ENCODE data around the gene PKMYT1. TPM values are rescaled to one million over a fixed set of nuclear protein-coding genes. Genes with fewer than 3 reads are reported as not detected.

Gene PKMYT1
- polyA plus RNA-seq, 1 of the 3 experiments (the other 2 are of a cell fraction): 8.5 TPM

GRCh38 chr16:2963723-2964474 is 16.3 kb downstream of the PKMYT1 start, which contains the start of gene KREMEN2:
Gene KREMEN2, plus strand, starts transcription at chr16:2964275. Its CDS starts 246 bp downstream, at chr16:2964521.
- WGBS (ENCODE audit: low lambda C conversion rate): 3% methylated on average over 36 of the region's 60 CpGs
- Histone ChIP-seq H3K27ac (ENCODE audit: low read depth in 2 of 2, low read length in 1 of 2) (peak within 1 kb of the TSS in 1 of 2 experiments; percentile 34; a peak in 1 of 4 replicates), H3K79me2 (ENCODE audit: insufficient read depth) (no peaks in the 10 kb centered on the region), H3K4me3 (ENCODE audit: low read depth in 2 of 2, low read length in 1 of 2) (peak within 1 kb of the TSS; percentile 50 to 61), H3K36me3 (replicated peaks in 1 of 2; ENCODE audit: control insufficient read depth in 1 of 2, insufficient read depth in 2 of 2, low read length in 1 of 2) (no peaks in the 10 kb centered on the region), H3K9me3 (no peaks in the 10 kb centered on the region), H3F3A (replicated peaks; ENCODE audit: insufficient read depth) (peaks cover 5% of the 10 kb centered on the region), H3K27me3 (ENCODE audit: insufficient read depth) (peaks cover 25% of the 10 kb centered on the region), H3K4me1 (ENCODE audit: control insufficient read depth in 1 of 2, insufficient read depth in 2 of 2, low read depth in 1 of 2, low read length in 1 of 2) (peaks cover 0 to 21% of the 10 kb centered on the region in 2 experiments; a peak in 1 of 4 replicates), H2AFZ (ENCODE audit: low read depth) (peak within 1 kb of the TSS; percentile 68; the same call in 1 of the 2 replicates), H4K20me1 (ENCODE audit: insufficient read depth) (no peaks in the 10 kb centered on the region; the same call in 1 of the 2 replicates), H3K9ac (no peak within 1 kb of the TSS; the same call in 1 of the 2 replicates), H3K4me2 (peak within 1 kb of the TSS; percentile 96), H3K9me2 (no peaks in the 10 kb centered on the region)
- DNase-seq: peak; percentile 90
- TF ChIP-seq POLR2AphosphoS5 (IDR thresholded peaks at IDR 0.05; ENCODE audit: low read depth, low read length): no peak
- TF ChIP-seq NRF1 (IDR thresholded peaks at IDR 0.05; ENCODE audit: low read depth, low read length): 0 out of 2 replicates have a peak, but pooled peaks have one; percentile 10
- TF ChIP-seq CTCF (IDR thresholded peaks at IDR 0.05): 0 out of 2 replicates have a peak, but pooled peaks have one; percentile 10
- TF ChIP-seq MXI1 (IDR thresholded peaks at IDR 0.05; ENCODE audit: low read depth, low read length): peak; percentile 86
- peak; percentile 34; the same call in 1 of the 2 replicates for TF ChIP-seq USF1 (IDR thresholded peaks at IDR 0.05; ENCODE audit: borderline replicate concordance, low read depth)
- ChIA-PET POLR2A (no interaction called here), CTCF (interaction anchor here (0.9 to 3.6 kb wide), 9 partner anchors 8 to 55 kb away, joined by 3 to 25 read pairs (median 4); partner anchors contain the start of gene FLYWCH1)

GRCh38 chr16:2963074-2963722 is 17.0 kb downstream of the PKMYT1 start:
- POLR2A ChIA-PET: no interaction called here
- CTCF ChIA-PET: interaction anchor here (0.9 to 3.6 kb wide), 18 partner anchors 9 to 59 kb away, joined by 3 to 25 read pairs (median 4); partner anchors contain the start of gene FLYWCH1
- Histone ChIP-seq H3K79me2 (ENCODE audit: insufficient read depth) (no peaks in the 10 kb centered on the region), H3K36me3 (replicated peaks in 1 of 2; ENCODE audit: control insufficient read depth in 1 of 2, insufficient read depth in 2 of 2, low read length in 1 of 2) (no peaks in the 10 kb centered on the region), H3K27me3 (ENCODE audit: insufficient read depth) (peaks cover 28% of the 10 kb centered on the region), H3K4me2 (peak overlapping the region; percentile 96), H3F3A (replicated peaks; ENCODE audit: insufficient read depth) (peaks cover 5% of the 10 kb centered on the region), H2AFZ (ENCODE audit: low read depth) (peak overlapping the region; percentile 68; the same call in 1 of the 2 replicates), H3K4me1 (ENCODE audit: control insufficient read depth in 1 of 2, insufficient read depth in 2 of 2, low read depth in 1 of 2, low read length in 1 of 2) (peaks cover 0 to 14% of the 10 kb centered on the region in 2 experiments; a peak in 1 of 4 replicates), H4K20me1 (ENCODE audit: insufficient read depth) (no peaks in the 10 kb centered on the region; the same call in 1 of the 2 replicates), H3K27ac (ENCODE audit: low read depth in 2 of 2, low read length in 1 of 2) (no peak overlapping the region), H3K9me3 (no peaks in the 10 kb centered on the region), H3K9ac (no peak overlapping the region), H3K4me3 (ENCODE audit: low read depth in 2 of 2, low read length in 1 of 2) (peak overlapping the region; percentile 50 to 61), H3K9me2 (no peaks in the 10 kb centered on the region)
- WGBS (ENCODE audit: low lambda C conversion rate): 23% methylated on average over 21 of the region's 40 CpGs
- TF ChIP-seq TCF12 (IDR thresholded peaks at IDR 0.05): no peak
- TF ChIP-seq RXRA (IDR thresholded peaks at IDR 0.05; ENCODE audit: borderline replicate concordance, low read depth): no peak
- TF ChIP-seq IRF3 (IDR thresholded peaks at IDR 0.05; ENCODE audit: low read depth, low read length): no peak
- TF ChIP-seq PBX3 (IDR thresholded peaks at IDR 0.05): no peak
- no peak for TF ChIP-seq MEF2A (IDR thresholded peaks at IDR 0.05; ENCODE audit: borderline replicate concordance, low read depth)
- TF ChIP-seq USF1 (IDR thresholded peaks at IDR 0.05; ENCODE audit: borderline replicate concordance, low read depth): no peak
- TF ChIP-seq ELF1 (IDR thresholded peaks at IDR 0.05): no peak
- TF ChIP-seq NFIC (IDR thresholded peaks at IDR 0.05; ENCODE audit: borderline replicate concordance): no peak
- TF ChIP-seq GATA2 (CRISPR knock-in tag; IDR thresholded peaks at IDR 0.05): no peak
- no peak for TF ChIP-seq CTCF (IDR thresholded peaks at IDR 0.05)
- no peak for TF ChIP-seq EZH2phosphoT487 (IDR thresholded peaks at IDR 0.05; ENCODE audit: borderline replicate concordance, low read depth)
- no peak for TF ChIP-seq SIN3A (IDR thresholded peaks at IDR 0.05; ENCODE audit: borderline replicate concordance, low read depth, low read length)
- no peak for DNase-seq

Data from SK-N-SH (cell line).